ENCODE data around the gene NAALADL2.

DNA sequence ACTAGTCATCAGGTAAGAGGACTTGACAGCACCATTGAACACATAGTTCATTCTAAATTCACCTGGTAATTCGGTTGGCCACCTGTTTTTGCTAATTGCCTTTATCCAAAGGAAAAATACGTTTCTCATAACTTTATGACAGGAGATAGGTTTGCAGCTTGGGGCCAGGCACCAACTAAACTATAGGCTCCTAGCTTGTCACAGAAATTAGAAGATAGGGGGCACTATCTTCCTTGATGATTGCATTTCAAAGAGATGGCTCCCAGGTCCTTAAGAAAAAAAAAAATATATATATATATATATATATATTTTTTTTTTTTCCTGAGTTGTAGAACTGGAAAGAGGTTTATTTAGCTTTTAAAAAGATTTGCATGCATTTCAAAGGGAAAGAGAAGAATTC, 563.6 kb downstream of the NAALADL2 start:
- TF ChIP-seq, protein P1, sequence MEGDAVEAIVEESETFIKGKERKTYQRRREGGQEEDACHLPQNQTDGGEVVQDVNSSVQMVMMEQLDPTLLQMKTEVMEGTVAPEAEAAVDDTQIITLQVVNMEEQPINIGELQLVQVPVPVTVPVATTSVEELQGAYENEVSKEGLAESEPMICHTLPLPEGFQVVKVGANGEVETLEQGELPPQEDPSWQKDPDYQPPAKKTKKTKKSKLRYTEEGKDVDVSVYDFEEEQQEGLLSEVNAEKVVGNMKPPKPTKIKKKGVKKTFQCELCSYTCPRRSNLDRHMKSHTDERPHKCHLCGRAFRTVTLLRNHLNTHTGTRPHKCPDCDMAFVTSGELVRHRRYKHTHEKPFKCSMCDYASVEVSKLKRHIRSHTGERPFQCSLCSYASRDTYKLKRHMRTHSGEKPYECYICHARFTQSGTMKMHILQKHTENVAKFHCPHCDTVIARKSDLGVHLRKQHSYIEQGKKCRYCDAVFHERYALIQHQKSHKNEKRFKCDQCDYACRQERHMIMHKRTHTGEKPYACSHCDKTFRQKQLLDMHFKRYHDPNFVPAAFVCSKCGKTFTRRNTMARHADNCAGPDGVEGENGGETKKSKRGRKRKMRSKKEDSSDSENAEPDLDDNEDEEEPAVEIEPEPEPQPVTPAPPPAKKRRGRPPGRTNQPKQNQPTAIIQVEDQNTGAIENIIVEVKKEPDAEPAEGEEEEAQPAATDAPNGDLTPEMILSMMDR (IDR thresholded peaks at IDR 0.05; ENCODE audit: poor library complexity, severe bottlenecking) = no peak
- TF ChIP-seq POLR2AphosphoS5 (IDR thresholded peaks at IDR 0.05) (no peak), EP300 (conservative IDR thresholded peaks at IDR 0.05; ENCODE audit: poor library complexity, severe bottlenecking) (no peak)
